ENCODE results near the gene MZF1.

- TF ChIP-seq FOXM1 (IDR thresholded peaks at IDR 0.05; ENCODE audit: borderline replicate concordance): no peak
- TF ChIP-seq LEF1 (IDR thresholded peaks at IDR 0.05; ENCODE audit: borderline replicate concordance): no peak
- TF ChIP-seq SP1 (IDR thresholded peaks at IDR 0.05): no peak
- no peak for TF ChIP-seq BHLHE40 (IDR thresholded peaks at IDR 0.05; ENCODE audit: borderline replicate concordance)
- no peak for TF ChIP-seq FOXK2 (IDR thresholded peaks at IDR 0.05)
- TF ChIP-seq ELF4 (IDR thresholded peaks at IDR 0.05): no peak
- TF ChIP-seq TARDBP (IDR thresholded peaks at IDR 0.05): no peak
- no peak for TF ChIP-seq FOXA1 (IDR thresholded peaks at IDR 0.05)
- TF ChIP-seq SUZ12 (IDR thresholded peaks at IDR 0.05): no peak
- TF ChIP-seq NFRKB (IDR thresholded peaks at IDR 0.05): no peak
- TF ChIP-seq ARNT (IDR thresholded peaks at IDR 0.05): no peak
- TF ChIP-seq CTBP1 (IDR thresholded peaks at IDR 0.05; ENCODE audit: borderline replicate concordance): no peak
These were observed 59.9 kb downstream of the MZF1 start for GRCh38 chr19:58513213-58513693.
